Activated naive CD4-positive, alpha-beta T cell treated with anti-CD3 and anti-CD28 coated beads for 36 hours (primary cell): ENCODE results near the gene MCOLN3. TPM values are rescaled to one million over a fixed set of nuclear protein-coding genes. Genes with fewer than 3 reads are reported as not detected.

Experiments
- total RNA-seq, 2 experiments: library from RNA; stranded (reverse); gene quantifications; one replicate each; pipeline ENCODE4 v1.2.3, GENCODE V29; 2021

The MCOLN3 gene
- total RNA-seq, 2 experiments from 2014 or later, result 0.19 to 0.30 TPM

Other genes with a start within 250 kb of the MCOLN3 start
- 1 to 10 TPM in 1 of 2 experiments, under 1 TPM in 1; 0.74 to 1.1 TPM for gene LPAR3, start 155.3 kb downstream of the MCOLN3 start, total RNA-seq
- gene MCOLN2, start 51.4 kb downstream of the MCOLN3 start, total RNA-seq, result 1 to 10 TPM; 7.4 to 8.4 TPM
- 1 to 10 TPM; 4.4 to 5.1 TPM for gene SYDE2, start 152.5 kb upstream of the MCOLN3 start, total RNA-seq
- 10 to 100 TPM; 28.3 to 29.5 TPM for gene C1orf52, start 211.2 kb upstream of the MCOLN3 start, total RNA-seq
- 10 to 100 TPM; 13.8 to 17.7 TPM for gene BCL10, start 228.1 kb upstream of the MCOLN3 start, total RNA-seq